HG03097 (cell line): ENCODE data around the gene CES4A.
A peak's percentile ranks its signal among the peaks of the same experiment; 100 is the strongest.
"Not testable (repeated sequence)": the region's sequence is repeated elsewhere in the genome, so short reads cannot be mapped to it uniquely, and the experiment has no call there.

Experiments
- ATAC-seq: cut with Tn5 transposase; IDR thresholded peaks from one replicate; pipeline ENCODE4 v1.9.1; 2021; ENCODE audit not compliant: unreplicated experiment, low FRiP score

Gene CES4A

DNA sequence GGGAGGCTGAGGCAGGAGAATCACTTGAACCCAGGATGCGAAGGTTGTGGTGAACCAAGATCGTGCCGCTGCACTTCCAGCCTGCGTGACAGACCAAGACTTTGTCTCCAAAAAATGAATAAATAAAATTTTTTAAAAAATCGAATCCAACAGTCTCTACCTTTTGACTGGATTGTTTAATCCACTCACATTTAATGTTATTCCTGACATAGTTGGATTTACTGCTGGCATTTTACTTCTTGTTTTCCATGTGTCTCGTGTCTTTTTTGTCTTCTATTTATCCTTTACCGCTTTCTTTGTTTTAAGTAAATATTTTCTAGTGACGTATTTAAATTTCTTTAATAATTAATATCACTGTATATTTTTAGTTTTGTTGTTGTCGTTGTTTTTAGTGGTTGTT lies 5.4 kb upstream of the CES4A start:
- ATAC-seq: no peak

DNA sequence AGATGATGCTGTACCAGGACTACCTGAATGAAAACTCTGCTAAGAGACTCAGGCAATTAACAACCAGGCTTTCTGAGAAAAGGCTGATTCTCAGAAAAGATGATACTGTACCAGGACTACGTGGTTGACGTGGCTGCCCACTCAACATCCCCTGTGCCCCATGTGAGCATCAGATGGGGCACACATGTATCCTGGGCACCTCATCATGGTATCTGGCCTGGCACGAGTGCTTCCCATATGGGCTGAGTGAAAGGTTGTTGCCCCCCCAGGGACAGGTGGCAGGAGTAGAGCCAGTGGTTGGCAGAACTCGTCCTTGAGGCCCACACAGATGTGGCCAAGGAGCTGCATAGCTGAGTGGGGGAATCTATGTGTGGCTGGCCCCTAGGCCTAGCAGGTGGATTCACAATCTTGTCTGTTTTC lies 3.5 kb upstream of the CES4A start:
- no peak for ATAC-seq

DNA sequence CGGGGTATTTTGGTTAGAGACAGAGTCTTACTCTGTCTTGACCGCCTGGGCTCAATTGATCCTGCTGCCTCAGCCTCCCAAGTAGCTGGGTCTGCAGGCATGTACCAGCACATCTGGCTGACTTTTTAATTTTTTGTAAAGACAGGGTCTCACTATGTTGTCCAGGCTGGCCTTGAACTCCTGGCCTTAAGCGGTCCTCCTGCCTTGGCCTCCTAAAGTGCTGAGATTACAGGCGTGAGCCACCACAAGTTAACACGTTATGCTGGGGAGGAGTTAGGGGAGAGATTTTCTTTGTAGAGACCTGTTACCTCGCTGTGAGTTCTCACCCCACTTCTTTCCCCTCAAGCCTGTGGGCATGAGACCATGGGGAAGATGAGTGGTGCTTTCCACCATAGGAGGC lies 1.8 kb upstream of the CES4A start:
- no peak for ATAC-seq

DNA sequence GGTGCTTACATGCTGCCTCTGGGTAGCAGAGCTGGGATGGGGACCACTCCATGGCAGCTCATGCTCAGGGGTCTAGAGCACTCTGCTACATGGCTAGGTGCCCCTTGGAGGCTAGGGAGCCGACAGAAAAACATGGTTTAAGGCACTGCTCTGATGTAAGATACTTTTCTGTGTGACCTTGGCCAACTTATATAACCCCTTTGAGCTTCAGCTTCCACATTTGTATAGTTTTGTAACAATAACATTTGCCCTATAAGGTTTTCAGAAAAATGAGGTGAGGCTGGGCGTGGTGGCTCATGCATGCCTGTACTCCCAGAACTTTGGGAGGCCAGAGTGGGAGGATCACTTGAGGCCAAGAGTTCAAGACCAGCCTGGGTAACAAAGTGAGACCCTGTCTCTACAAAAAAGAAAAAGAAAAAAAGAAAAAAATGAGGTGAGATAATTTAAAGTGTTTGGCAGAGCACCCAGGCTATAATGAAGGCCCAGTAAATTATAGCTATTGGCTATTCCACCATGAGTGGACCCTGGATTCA lies 3.2 kb downstream of the CES4A start:
- ATAC-seq: no peak

DNA sequence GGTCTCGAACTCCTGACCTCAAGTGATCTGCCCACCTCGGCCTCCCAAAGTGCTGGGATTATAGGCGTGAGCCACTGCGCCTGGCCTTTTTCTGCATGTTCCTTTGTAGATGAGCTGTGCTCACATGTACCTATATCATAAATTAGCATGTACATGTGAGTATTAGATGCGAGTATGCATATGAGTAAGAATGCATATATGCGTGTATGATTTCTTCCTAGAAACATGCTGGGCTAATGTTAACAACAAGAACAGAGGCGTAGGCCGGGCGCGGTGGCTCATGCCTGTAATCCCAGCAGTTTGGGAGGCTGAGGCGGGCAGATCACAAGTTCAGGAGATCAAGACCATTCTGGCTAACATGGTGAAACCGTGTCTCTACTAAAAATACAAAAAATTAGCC lies 5.2 kb downstream of the CES4A start:
- not testable (repeated sequence) for ATAC-seq

DNA sequence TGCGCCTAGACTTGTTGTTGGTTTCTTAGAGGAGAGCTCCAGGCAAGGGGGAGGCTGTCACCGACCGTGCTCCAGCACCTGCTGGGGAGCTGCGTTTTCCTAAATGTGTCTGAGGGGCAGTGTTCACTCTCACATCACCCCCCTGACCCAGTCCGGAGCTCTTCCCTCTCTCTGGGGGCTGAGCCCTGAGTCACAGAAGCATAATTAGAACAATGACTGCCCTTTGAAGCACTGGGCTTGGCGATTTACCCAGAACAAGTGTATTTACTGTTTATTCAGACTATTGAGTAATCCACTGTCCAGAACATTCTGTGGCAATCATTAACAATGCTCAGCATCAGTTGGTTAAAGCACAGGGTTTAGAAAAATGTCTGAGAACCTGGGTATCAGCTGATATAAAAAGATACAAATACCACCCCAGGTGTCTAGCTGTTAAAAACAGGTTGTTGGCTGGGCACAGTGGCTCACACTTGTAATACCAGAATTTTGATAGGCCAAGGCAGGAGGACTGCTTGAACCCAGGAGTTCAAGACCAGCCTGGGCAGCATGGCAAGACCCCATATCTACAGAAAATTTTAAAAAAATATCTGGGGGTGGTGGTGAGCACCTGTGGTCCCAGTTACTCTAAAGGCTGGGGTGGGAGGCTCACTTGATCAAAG lies 8.1 kb downstream of the CES4A start:
- ATAC-seq: no peak

DNA sequence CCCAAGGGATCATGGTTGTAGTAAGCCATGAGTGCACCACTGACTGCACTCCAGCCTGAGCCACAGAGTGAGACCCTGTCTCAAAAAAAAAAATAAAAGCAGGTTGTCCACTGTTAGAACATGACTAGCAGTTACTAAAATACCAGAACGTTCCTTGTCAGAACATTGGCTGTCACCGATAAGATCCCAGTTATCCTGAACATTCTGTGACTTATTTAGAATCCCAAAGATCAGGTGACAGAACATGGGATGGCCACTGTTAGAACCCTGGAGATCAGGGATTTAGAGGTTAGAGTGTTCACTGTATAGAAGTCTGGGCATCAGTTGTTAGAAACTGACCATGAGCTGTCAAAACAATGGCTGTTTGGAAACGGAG lies 8.6 kb downstream of the CES4A start:
- no peak for ATAC-seq

DNA sequence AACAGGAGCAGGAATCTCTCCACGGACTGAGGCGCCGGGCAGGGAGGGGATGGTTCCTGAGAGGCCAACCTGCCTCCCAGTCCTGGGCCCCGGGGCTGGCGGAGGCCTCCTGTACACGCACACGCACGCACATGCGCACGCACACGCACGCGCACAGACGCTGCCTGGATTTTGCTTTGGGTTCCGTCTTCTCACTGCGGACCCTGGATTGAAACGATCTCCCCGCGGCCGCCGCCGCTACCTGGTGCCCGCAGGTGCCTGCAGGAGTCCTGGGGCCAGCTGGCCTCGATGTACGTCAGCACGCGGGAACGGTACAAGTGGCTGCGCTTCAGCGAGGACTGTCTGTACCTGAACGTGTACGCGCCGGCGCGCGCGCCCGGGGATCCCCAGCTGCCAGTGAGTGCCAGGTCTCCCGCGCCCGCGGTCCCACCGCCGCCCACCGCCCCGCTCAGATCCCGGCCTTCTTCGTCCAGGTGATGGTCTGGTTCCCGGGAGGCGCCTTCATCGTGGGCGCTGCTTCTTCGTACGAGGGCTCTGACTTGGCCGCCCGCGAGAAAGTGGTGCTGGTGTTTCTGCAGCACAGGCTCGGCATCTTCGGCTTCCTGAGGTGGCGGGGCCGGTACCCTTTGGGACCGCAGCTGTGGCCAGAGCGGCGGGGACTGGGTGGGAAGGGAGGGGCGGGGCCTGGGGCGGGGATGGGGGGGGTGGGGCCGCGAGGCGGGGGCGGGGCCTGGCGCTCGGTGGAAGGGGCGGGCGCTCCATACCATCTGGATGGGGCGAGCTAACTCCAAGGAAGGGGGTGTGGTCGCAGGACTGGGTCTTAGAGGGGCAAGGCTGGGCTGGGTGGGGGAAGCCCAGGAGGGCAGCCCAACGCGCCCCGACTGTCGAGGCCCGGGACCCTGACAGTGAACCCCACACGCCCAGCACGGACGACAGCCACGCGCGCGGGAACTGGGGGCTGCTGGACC lies 12.3 kb downstream of the CES4A start:
- ATAC-seq: no peak

DNA sequence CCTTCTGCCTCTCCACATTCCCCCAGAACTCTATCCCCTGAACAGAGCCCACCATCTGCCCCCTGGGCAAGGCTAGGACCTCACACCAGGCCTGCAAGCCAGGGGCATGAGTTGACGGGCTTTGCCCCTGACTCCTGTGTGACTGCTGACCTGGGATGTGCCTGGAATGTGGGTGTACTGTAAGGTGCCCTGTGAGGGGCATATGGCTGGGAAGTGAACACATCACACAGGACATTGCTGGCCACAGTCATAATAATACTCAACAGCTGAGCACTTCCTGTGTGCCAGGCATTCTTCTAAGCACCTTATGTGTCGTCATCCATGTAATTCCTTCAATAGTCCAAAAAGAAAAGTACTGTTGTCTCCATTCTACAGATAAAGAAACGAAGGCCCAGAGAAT lies 13.3 kb downstream of the CES4A start:
- no peak for ATAC-seq

DNA sequence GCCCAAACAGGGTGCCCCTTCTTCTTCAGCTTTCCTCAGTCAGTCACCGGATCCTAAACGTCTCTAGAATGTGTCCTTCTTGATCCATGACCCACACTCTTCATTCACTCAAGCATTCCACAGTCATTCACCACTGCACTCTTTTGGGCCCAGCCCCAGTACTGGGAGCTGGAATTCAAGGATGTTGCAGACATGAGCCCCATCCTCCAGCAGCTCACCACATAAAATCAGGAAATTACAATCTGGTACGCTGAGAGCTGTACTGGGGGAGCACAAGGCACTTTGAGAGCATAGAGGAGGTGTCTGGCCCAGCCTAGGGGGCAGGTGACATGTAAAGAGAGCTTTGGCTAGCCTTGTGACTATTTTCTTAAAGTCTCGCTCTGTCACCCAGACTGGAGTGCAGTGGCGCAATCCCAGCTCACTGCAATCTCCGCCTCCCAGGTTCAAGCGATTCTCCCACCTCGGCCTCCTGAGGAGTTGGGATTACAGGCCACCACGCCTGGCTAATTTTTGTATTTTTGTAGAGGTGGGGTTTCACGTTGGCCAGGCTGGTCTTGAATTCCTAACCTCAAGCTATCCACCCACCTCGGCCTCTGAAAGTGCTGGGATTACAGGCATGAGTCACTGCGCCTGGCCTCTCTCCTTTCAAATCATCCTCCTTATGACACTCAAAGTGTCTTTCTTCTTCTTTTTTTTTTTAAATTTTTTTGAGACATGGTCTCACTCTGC lies 18.7 kb downstream of the CES4A start:
- no peak for ATAC-seq

DNA sequence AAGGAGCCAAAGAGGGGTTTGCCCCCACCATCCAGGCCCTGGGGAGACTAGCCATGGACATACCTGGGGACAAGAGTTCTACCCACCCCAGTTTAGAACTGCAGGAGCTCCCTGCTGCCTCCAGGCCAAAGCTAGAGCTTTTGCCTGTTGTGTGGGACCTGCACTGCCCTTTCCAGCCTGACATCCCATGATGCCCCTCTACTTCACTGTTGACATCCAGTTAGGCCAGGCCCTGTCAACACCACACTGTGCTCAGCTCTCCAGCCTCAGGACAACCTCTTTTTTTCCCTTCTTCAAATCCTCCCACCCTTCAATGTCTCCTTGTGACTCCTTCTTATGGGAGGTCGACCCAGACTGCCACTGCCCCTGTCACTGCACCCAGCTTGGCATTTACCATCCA lies 20.8 kb downstream of the CES4A start:
- ATAC-seq: no peak

DNA sequence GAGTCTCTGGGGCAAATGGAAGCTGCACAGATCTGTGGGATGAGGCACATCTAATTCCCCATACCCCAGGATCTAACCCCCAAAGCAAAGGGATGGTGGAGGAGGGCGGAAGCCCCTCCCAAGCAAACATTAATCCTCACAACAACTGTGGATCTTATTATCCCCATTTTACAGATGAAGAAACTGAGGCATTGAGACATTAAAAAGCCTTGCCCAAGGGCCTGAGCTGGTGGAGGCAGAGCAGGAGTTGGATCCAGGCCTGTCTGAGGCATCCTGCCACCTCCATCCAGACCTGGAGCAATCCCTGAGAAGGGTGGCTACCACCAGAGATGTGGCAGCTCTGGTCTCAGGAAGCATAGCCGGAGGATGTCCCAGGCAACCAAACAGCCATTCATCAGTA lies 22.9 kb downstream of the CES4A start:
- no peak for ATAC-seq

DNA sequence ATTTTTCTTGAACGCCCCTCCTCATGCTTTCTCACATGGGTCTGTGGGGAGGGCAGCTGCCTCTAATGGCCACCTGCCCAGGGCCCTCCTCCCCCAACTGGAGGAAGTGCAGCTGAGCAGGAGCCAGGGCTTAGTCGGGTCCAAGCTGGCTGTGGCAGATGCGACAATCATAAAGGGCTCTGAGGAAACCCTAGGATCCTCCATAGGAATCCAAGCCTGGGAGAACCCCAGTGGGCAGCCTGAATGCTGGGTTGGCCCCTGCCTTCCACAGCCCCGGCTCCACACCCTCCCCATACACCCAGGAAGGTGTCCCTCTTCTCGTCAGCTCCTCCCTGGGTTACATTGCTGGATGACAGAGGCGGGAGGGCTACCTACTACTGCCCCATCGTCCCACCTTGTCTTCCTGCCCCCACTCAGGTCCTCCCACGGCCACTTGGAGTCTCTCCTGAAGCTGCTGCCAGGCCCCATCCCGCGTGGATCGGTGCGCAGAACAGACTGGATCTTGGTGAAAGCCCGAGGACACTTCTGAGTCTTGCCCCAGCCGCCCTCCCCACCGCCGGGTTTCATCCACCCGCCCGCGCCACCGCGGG lies 24.9 kb downstream of the CES4A start:
- ATAC-seq: no peak

DNA sequence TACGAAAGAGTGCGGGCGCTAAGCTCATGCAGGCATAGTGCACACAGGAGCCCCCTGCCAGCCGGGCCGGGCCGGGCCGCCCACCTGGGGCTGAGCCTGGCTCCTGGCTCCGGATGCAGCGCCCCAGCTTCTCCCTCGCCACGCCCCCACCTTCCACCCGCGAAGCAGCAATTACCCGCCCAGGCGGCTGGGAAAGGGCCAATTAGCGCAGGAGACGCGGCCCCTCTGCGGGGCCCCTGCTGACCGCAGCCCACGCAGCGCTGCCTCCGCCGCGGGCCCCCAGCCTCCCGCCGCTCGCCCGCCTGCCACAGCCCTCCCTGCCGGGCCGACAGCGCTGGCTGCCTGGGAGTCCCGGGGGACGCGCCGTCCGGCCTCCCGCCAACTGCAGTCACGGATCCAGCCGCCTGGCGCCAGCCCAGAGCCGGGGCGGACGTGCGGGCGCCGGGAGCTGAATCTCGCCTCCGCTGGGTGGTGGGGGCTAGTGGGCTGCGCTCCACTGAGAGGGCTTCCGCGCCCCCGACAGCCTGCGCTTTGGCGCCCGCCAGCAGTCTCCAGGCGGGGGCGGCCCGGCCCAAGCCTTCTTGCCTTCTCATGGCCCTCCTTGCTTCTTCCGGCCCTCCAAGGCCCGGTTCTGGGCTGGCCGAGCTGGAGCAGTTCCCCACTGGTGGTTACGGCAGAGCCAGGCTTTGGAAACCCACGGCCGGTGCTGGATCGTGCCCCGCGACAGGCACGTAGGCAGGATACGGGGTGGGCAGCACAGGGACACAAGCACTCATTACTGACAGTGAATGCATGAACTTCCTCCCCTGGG lies 25.6 kb downstream of the CES4A start:
- peak; percentile 36 for ATAC-seq

DNA sequence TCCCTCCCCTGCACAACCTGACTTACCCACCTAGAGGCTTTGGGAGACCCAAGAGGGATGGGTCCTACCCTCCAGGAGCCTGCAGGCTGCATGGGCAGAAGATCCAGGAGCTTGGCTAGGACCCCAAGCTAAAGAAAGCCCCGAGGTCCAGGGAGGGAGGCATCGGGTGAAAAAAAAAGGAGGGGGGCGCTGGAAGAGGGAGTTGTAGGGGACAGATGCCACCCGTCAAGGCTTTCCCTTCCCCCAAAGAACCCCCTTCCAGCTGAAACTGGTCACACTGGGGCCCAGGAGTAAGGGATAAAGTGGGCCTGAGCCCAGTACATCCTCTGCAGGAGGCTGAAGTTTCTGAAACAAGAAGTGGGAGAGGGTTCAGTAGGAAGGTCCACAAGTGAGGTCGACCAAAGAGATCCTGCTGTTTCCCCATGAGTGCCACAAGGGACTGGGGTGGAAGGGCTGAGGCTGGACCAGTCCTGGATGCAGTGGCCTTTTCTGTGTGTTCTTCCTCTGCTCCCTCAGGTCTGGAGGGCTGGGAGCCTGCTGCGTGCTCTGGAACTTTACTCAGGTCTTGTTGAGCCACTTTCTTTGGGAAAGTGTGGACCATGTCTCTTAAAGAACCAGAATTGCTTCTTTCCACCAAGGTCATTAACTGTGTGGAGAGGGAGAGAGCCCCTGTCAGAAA lies 26.4 kb downstream of the CES4A start:
- ATAC-seq: no peak

DNA sequence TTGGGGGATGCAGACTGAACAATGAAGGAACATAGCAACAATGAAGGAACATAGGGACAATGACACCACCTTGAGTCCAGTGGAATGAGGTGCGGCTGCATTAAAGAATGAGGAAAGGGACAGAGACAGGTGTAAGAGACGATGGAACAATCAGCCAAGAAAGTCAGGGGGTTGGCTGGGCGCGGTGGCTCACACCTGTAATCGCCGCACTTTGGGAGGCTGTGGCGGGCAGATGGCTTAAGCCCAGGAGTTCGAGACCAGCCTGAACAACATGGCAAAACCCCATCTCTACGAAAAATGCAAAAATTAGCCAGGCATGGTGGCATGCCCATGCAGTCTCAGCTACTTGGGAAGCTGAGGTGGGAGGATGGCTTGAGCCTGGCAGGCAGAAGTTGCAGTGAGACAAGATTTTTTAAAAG lies 26.9 kb downstream of the CES4A start:
- ATAC-seq: no peak

DNA sequence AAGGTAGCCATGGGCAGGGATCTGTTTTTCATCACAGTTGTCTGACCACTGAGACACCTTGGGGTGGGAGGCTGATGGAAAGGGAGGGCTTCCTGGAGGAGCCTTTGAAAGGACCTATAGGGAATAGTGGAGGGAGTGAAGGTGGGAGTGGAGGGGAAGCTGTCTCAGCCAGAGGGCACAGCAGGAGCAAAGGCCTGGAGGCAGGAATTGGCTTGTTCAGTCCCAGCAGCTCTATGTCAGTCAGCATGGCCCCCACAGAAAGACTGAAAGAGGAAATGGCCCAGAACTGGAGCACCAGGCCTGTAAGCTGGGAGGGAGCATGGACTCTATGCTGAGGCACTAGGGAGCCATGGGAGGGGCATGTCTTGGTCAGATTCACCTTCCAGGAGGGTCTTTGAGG lies 27.8 kb downstream of the CES4A start:
- ATAC-seq: no peak

DNA sequence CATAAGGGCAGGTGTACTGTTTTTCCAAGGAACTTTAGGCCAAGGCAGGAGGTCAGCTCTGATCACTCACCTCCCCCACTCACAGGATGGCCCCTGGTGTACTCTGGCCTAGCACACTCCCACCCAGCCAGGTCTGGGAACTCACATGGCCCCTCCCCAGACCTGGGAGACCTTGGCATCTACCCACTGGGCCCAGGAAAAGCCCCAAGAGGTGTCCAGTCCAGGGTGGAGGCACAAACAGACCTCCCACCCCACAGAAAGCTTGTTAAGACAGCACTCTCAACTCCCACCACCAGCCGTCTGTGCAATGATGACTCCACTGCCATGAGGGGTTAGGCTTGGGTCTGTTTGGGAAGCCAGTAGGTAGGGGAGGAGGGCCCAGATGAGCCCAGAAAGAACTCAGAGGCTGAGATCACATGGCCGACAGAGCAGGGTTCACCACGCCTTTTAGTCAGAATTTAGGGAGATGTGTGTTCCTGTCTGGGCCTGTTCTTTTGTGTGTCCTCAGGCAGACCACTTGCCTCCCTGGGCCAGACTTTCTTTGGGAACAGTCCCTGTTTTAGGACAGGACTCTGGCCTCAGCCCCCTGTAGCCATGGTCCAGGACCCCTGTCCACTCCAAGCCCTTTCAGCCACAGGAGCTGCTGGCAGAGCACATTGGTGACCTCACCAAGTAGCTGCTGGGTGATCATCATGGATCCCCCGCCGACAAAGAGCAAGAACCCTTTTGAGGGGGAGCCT lies 28.5 kb downstream of the CES4A start:
- no peak for ATAC-seq

DNA sequence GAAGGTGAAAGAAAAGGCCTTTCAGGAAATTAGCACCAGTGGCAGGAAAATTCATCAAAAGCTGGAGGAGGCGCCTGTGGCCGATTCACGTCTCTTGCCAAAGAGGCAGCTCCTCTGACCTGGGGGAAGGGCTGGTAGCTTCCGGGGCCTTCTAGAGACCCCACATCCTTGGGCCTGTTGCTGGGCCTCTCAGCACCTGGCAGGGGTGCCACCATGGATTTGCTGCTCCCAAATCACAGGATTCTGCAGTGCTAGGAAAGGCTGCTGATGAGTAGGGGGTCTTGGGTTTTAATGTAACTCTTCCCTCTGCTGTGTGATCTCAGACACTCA lies 29.0 kb downstream of the CES4A start:
- no peak for ATAC-seq
